ENCODE measurements around the gene BAD.

- TF ChIP-seq POLR2A (IDR thresholded peaks at IDR 0.05) (no peak), CTCF (IDR thresholded peaks at IDR 0.05 in 4 of 5, conservative IDR thresholded peaks at IDR 0.05 in 1 of 5) (no peak)
Observed at GRCh38 chr11:64254326-64254725, 30.1 kb downstream of the BAD start.
